Neural cell (in vitro differentiated cells): ENCODE measurements around the gene KCTD12.

Experiments
- EP300 ChIP-seq: fragments of 450-650 bp; conservative IDR thresholded peaks from 2 replicates; pipeline ENCODE4 v1.6.1; 2014; ENCODE audit warnings: antibody characterized with exemption, mild to moderate bottlenecking, moderate library complexity; ENCODE audit not compliant: poor library complexity, severe bottlenecking
- EZH2 ChIP-seq: fragments of 200-600, 300-800 bp; shearing (Covaris generic), sonication (generic); IDR thresholded peaks from 2 replicates; pipeline ENCODE4 v1.6.1; 2014; ENCODE audit warnings: antibody characterized with exemption, low read length, borderline replicate concordance, mild to moderate bottlenecking; ENCODE audit not compliant: insufficient read depth, poor library complexity, severe bottlenecking
- MXI1 ChIP-seq: fragments of 450-650 bp; conservative IDR thresholded peaks from 2 replicates; pipeline ENCODE4 v1.6.1; 2014; ENCODE audit warnings: antibody characterized with exemption, mild to moderate bottlenecking; ENCODE audit not compliant: poor library complexity, severe bottlenecking
- RAD21 ChIP-seq: fragments of 450-650 bp; conservative IDR thresholded peaks from 2 replicates; pipeline ENCODE4 v1.6.1; 2014; ENCODE audit warnings: antibody characterized with exemption, mild to moderate bottlenecking, moderate library complexity
- TAF1 ChIP-seq: IDR thresholded peaks from 2 replicates; pipeline ENCODE4 v1.6.1; 2012; ENCODE audit warnings: low read depth
- TF ChIP-seq, protein P1 (sequence below): fragments of 450-650 bp; IDR thresholded peaks from 2 replicates; pipeline ENCODE4 v1.5.1; 2014; ENCODE audit warnings: antibody characterized with exemption, mild to moderate bottlenecking, moderate library complexity; ENCODE audit not compliant: poor library complexity, severe bottlenecking

DNA sequence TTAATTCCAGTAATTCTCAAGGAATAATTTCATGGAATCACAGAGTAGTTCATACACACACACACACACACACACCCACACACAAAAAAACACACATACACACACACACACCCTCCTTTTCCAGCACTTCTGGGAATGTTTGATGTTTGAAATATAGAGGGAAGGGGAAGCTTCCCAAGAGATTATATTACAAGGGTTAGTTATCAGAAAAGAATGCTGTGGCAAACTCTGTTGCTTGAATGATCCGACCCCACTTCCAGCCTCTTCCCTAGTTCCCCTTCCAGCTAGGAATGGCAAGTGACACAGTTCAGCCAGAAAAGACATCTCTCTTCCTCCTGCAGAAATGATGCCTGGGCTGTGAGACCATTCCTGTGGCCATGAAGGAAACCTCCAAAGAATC is 49.9 kb downstream of the KCTD12 start:
- TF ChIP-seq TAF1, result no peak
- TF ChIP-seq, protein P1, sequence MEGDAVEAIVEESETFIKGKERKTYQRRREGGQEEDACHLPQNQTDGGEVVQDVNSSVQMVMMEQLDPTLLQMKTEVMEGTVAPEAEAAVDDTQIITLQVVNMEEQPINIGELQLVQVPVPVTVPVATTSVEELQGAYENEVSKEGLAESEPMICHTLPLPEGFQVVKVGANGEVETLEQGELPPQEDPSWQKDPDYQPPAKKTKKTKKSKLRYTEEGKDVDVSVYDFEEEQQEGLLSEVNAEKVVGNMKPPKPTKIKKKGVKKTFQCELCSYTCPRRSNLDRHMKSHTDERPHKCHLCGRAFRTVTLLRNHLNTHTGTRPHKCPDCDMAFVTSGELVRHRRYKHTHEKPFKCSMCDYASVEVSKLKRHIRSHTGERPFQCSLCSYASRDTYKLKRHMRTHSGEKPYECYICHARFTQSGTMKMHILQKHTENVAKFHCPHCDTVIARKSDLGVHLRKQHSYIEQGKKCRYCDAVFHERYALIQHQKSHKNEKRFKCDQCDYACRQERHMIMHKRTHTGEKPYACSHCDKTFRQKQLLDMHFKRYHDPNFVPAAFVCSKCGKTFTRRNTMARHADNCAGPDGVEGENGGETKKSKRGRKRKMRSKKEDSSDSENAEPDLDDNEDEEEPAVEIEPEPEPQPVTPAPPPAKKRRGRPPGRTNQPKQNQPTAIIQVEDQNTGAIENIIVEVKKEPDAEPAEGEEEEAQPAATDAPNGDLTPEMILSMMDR, result no peak
- no peak for TF ChIP-seq EP300
- TF ChIP-seq EZH2, result no peak
- TF ChIP-seq MXI1, result no peak
- no peak for TF ChIP-seq RAD21
